Neural progenitor cell (in vitro differentiated cells): ENCODE measurements around the gene TXK. TPM values are rescaled to one million over a fixed set of nuclear protein-coding genes. Genes with fewer than 3 reads are reported as not detected.

Experiments
- DNase-seq: peaks from one replicate; pipeline ENCODE4 v3.0.0-alpha.2; 2016; ENCODE audit warnings: low spot score
- H2AFZ ChIP-seq: fragments of 200-600 bp; sonication (generic); replicated peaks from 2 replicates; pipeline ENCODE4 v1.6.1; 2016; ENCODE audit warnings: antibody characterized with exemption
- H3F3A ChIP-seq: fragments of 200-600 bp; sonication (generic); 2 replicates; pipeline ENCODE4 v1.6.1; 2016; ENCODE audit warnings: antibody characterized with exemption, low read depth
- H3K27ac ChIP-seq: fragments of 200-600 bp; sonication (generic); 2 replicates; pipeline ENCODE4 v1.5.1; 2016; ENCODE audit warnings: mild to moderate bottlenecking
- H3K27me3 ChIP-seq: fragments of 200-600 bp; sonication (generic); 2 replicates; pipeline ENCODE4 v1.6.1; 2016; ENCODE audit warnings: mild to moderate bottlenecking, moderate library complexity
- H3K36me3 ChIP-seq: fragments of 200-600 bp; sonication (generic); 2 replicates; pipeline ENCODE4 v1.5.1; 2016
- H3K4me1 ChIP-seq: fragments of 200-600 bp; sonication (generic); 2 replicates; pipeline ENCODE4 v1.6.1; 2016; ENCODE audit warnings: mixed run types
- H3K4me2 ChIP-seq: fragments of 200-600 bp; sonication (generic); 2 replicates; pipeline ENCODE4 v1.6.1; 2016
- H3K4me3 ChIP-seq: fragments of 200-600 bp; sonication (generic); 2 replicates; pipeline ENCODE4 v1.5.1; 2016
- H3K79me2 ChIP-seq: fragments of 200-600 bp; sonication (generic); 2 replicates; pipeline ENCODE4 v1.6.1; 2016; ENCODE audit warnings: low read depth
- H3K9ac ChIP-seq: fragments of 200-600 bp; sonication (generic); 2 replicates; pipeline ENCODE4 v1.6.1; 2016
- H3K9me3 ChIP-seq: fragments of 200-600 bp; sonication (generic); 2 replicates; pipeline ENCODE4 v1.5.1; 2016; ENCODE audit warnings: low read depth
- H4K20me1 ChIP-seq: fragments of 200-600 bp; sonication (generic); 2 replicates; pipeline ENCODE4 v1.6.1; 2016; ENCODE audit warnings: low read depth
- H3K27ac Mint-ChIP-seq: 3 replicates; pipeline ENCODE4 v1.8.0; 2021; ENCODE audit warnings: mixed read lengths
- H3K27me3 Mint-ChIP-seq: 2 replicates; pipeline ENCODE4 v1.8.0; 2022; ENCODE audit warnings: low read depth, mild to moderate bottlenecking, inconsistent platforms, moderate library complexity, mixed read lengths; ENCODE audit not compliant: insufficient read depth
- H3K36me3 Mint-ChIP-seq: 3 replicates; pipeline ENCODE4 v1.8.0; 2021; ENCODE audit warnings: mixed read lengths
- H3K4me1 Mint-ChIP-seq: 3 replicates; pipeline ENCODE4 v1.8.0; 2021; ENCODE audit warnings: mixed read lengths
- H3K4me3 Mint-ChIP-seq: 3 replicates; pipeline ENCODE4 v1.8.0; 2021; ENCODE audit warnings: mild to moderate bottlenecking, moderate library complexity, mixed read lengths
- H3K9me3 Mint-ChIP-seq: 3 replicates; pipeline ENCODE4 v1.8.0; 2020; ENCODE audit warnings: mixed read lengths
- EZH2 ChIP-seq: fragments of 200-600 bp; sonication (generic); IDR thresholded peaks from 2 replicates; pipeline ENCODE4 v1.6.1; 2017; ENCODE audit warnings: antibody characterized with exemption, mild to moderate bottlenecking, moderate library complexity
- EZH2phosphoT487 ChIP-seq: fragments of 200-600 bp; sonication (generic); IDR thresholded peaks from 2 replicates; pipeline ENCODE4 v1.6.1; 2017; ENCODE audit warnings: antibody characterized with exemption
- total RNA-seq: library from RNA; depleted of rRNA; stranded (reverse); fragments of >200 nt; gene quantifications from 2 replicates; pipeline ENCODE4 v1.2.3, GENCODE V29; 2015; ENCODE audit warnings: low replicate concordance
- TF ChIP-seq, protein P1 (sequence below): fragments of 200-600 bp; sonication (generic); IDR thresholded peaks from 2 replicates; pipeline ENCODE4 v1.5.1; 2017; ENCODE audit warnings: antibody characterized with exemption, mild to moderate bottlenecking

The TXK gene
- total RNA-seq, 1 donor from 2014 or later: not detected

DNA sequence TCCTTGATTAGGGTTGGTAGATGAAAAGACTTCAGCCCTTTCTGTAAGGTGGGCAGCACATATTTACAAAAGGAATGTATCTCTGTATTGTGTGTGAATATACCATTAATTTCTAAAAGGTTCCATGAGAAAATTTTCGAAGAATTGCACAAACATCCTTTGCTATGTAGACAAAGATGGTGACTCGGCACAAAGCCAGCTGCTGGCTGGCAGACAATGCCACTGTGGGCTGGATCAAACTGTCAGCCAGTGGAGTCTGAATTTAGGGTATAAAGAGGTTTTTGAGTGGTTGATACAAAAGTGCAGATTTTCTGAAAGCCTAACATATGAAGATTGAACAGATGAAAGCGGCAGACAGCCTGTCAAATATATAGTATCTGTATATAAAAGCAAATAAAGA lies 5.6 kb upstream of the TXK start:
- no peaks in the 10 kb centered on the region for H3K4me1 Mint-ChIP-seq
- H3K9me3 Mint-ChIP-seq: no peaks in the 10 kb centered on the region
- peaks cover 2% of the 10 kb centered on the region for H3K27me3 Mint-ChIP-seq
- no peak overlapping the region for H3K27ac Mint-ChIP-seq
- H3K4me2 ChIP-seq: no peak overlapping the region
- no peaks in the 10 kb centered on the region for H3K36me3 Mint-ChIP-seq
- no peak overlapping the region for H3K4me3 ChIP-seq
- no peak overlapping the region for H2AFZ ChIP-seq
- DNase-seq: no peak
- H3K9ac ChIP-seq: no peak overlapping the region
- no peaks in the 10 kb centered on the region for H3K4me1 ChIP-seq
- no peaks in the 10 kb centered on the region for H4K20me1 ChIP-seq
- H3K27ac ChIP-seq: no peak overlapping the region
- no peaks in the 10 kb centered on the region for H3K27me3 ChIP-seq
- no peaks in the 10 kb centered on the region for H3K36me3 ChIP-seq
- H3K4me3 Mint-ChIP-seq: no peak overlapping the region
- no peaks in the 10 kb centered on the region for H3K9me3 ChIP-seq
- TF ChIP-seq, protein P1, sequence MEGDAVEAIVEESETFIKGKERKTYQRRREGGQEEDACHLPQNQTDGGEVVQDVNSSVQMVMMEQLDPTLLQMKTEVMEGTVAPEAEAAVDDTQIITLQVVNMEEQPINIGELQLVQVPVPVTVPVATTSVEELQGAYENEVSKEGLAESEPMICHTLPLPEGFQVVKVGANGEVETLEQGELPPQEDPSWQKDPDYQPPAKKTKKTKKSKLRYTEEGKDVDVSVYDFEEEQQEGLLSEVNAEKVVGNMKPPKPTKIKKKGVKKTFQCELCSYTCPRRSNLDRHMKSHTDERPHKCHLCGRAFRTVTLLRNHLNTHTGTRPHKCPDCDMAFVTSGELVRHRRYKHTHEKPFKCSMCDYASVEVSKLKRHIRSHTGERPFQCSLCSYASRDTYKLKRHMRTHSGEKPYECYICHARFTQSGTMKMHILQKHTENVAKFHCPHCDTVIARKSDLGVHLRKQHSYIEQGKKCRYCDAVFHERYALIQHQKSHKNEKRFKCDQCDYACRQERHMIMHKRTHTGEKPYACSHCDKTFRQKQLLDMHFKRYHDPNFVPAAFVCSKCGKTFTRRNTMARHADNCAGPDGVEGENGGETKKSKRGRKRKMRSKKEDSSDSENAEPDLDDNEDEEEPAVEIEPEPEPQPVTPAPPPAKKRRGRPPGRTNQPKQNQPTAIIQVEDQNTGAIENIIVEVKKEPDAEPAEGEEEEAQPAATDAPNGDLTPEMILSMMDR: no peak
- no peak for TF ChIP-seq EZH2
- TF ChIP-seq EZH2phosphoT487: no peak
- H3F3A ChIP-seq: no peaks in the 10 kb centered on the region
- no peaks in the 10 kb centered on the region for H3K79me2 ChIP-seq

DNA sequence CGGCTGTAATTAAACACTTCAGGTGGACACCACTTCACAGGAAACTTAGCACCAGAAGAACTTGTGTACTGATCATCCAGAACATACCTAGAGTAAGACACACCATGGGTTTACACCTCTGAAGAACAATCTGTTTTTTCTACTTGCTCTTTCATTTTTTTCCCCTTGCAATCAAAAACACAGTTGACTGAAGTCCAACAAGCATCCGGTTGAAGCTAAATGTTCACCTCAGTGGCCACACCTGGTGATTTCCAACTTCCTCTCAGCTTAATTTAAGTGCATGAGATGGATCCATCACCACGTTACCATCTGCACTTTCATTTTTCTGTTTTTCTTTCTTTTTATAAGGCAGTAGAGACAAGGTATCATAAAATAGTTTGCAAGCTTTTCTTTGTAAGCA lies 4.9 kb upstream of the TXK start:
- Histone ChIP-seq H3K27me3 (no peaks in the 10 kb centered on the region), H3K9me3 (no peaks in the 10 kb centered on the region), H3F3A (no peaks in the 10 kb centered on the region), H3K9ac (no peak overlapping the region), H3K27ac (no peak overlapping the region), H3K4me1 (no peaks in the 10 kb centered on the region), H3K4me2 (no peak overlapping the region), H3K79me2 (no peaks in the 10 kb centered on the region), H2AFZ (no peak overlapping the region), H4K20me1 (no peaks in the 10 kb centered on the region), H3K36me3 (no peaks in the 10 kb centered on the region), H3K4me3 (no peak overlapping the region)
- H3K27me3 Mint-ChIP-seq: peaks cover 2% of the 10 kb centered on the region
- no peaks in the 10 kb centered on the region for H3K9me3 Mint-ChIP-seq
- no peak overlapping the region for H3K4me3 Mint-ChIP-seq
- H3K4me1 Mint-ChIP-seq: no peaks in the 10 kb centered on the region
- H3K27ac Mint-ChIP-seq: no peak overlapping the region
- H3K36me3 Mint-ChIP-seq: no peaks in the 10 kb centered on the region
- TF ChIP-seq EZH2 (no peak), EZH2phosphoT487 (no peak)
- TF ChIP-seq, protein P1: no peak
- no peak for DNase-seq

DNA sequence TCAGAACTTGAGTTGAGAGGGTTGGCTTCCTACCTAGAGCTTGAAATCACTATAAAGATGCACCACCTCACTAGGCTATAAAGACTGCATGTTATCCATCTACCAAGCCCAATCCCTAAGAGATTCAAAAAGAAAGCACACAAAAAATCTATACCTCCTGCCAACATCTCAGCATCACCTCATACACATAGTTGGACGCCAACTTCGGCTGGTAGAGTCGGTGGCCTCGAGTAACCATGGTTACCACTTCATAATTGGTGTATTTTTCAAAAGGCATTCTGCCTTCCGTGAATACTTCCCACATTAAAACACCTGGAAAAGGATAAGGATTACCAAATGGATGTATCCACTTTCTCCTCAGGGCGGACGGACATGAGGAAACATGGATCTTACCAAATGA lies 4.5 kb upstream of the TXK start:
- Mint-ChIP-seq H3K4me1 (no peaks in the 10 kb centered on the region), H3K9me3 (no peaks in the 10 kb centered on the region), H3K4me3 (no peak overlapping the region), H3K27me3 (peaks cover 2% of the 10 kb centered on the region), H3K36me3 (no peaks in the 10 kb centered on the region), H3K27ac (no peak overlapping the region)
- no peak for DNase-seq
- H3K27me3 ChIP-seq: no peaks in the 10 kb centered on the region
- H2AFZ ChIP-seq: no peak overlapping the region
- H3F3A ChIP-seq: no peaks in the 10 kb centered on the region
- no peak overlapping the region for H3K27ac ChIP-seq
- H3K36me3 ChIP-seq: no peaks in the 10 kb centered on the region
- no peaks in the 10 kb centered on the region for H4K20me1 ChIP-seq
- TF ChIP-seq EZH2phosphoT487: no peak
- no peak for TF ChIP-seq EZH2
- TF ChIP-seq, protein P1: no peak
- H3K4me1 ChIP-seq: no peaks in the 10 kb centered on the region
- H3K4me3 ChIP-seq: no peak overlapping the region
- no peak overlapping the region for H3K9ac ChIP-seq
- no peak overlapping the region for H3K4me2 ChIP-seq
- H3K9me3 ChIP-seq: no peaks in the 10 kb centered on the region
- H3K79me2 ChIP-seq: no peaks in the 10 kb centered on the region
